Measurements from ENCODE around the gene GHRH. TPM values are rescaled to one million over a fixed set of nuclear protein-coding genes. Genes with fewer than 3 reads are reported as not detected.

The GHRH gene
- total RNA-seq, 1 experiment from 2014 or later = not detected

DNA sequence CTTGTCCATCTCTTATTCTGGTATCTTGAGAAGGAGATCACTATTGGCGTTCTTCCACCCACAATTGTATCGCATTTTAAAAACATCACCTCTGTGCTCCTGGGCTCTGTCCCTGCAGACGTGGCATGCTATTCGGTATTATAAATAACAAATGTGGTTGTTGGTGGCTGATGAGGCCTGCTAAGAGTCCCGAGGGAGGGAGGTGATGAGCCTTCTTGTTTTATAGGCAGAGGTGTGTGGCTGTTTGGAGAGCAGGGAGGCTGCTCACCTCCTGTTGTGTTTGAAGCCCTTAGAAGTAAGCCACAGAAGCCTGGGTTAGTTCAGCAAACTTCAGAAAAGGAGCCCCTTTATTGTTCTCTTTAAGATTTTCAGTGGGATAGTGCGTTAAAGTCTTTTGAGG is 43.5 kb upstream of the GHRH start:
- ATAC-seq = no peak
- DNase-seq (ENCODE audit: low read depth, low spot score) = no peak
- no peaks in the 10 kb centered on the region for H3K9me3 ChIP-seq (ENCODE audit: control insufficient read depth, insufficient read depth, low read depth, low read length)
- no peak overlapping the region for H3K27ac ChIP-seq (ENCODE audit: low read length)
- TF ChIP-seq SIN3A (IDR thresholded peaks at IDR 0.05; ENCODE audit: borderline replicate concordance, insufficient read depth, low read depth, low read length) (no peak), TCF7L2 (IDR thresholded peaks at IDR 0.05; ENCODE audit: low read depth, low read length) (no peak), POLR2AphosphoS5 (IDR thresholded peaks at IDR 0.05; ENCODE audit: low read depth, low read length) (no peak)
- TF ChIP-seq, protein P1, sequence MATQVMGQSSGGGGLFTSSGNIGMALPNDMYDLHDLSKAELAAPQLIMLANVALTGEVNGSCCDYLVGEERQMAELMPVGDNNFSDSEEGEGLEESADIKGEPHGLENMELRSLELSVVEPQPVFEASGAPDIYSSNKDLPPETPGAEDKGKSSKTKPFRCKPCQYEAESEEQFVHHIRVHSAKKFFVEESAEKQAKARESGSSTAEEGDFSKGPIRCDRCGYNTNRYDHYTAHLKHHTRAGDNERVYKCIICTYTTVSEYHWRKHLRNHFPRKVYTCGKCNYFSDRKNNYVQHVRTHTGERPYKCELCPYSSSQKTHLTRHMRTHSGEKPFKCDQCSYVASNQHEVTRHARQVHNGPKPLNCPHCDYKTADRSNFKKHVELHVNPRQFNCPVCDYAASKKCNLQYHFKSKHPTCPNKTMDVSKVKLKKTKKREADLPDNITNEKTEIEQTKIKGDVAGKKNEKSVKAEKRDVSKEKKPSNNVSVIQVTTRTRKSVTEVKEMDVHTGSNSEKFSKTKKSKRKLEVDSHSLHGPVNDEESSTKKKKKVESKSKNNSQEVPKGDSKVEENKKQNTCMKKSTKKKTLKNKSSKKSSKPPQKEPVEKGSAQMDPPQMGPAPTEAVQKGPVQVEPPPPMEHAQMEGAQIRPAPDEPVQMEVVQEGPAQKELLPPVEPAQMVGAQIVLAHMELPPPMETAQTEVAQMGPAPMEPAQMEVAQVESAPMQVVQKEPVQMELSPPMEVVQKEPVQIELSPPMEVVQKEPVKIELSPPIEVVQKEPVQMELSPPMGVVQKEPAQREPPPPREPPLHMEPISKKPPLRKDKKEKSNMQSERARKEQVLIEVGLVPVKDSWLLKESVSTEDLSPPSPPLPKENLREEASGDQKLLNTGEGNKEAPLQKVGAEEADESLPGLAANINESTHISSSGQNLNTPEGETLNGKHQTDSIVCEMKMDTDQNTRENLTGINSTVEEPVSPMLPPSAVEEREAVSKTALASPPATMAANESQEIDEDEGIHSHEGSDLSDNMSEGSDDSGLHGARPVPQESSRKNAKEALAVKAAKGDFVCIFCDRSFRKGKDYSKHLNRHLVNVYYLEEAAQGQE (IDR thresholded peaks at IDR 0.05; ENCODE audit: insufficient read depth in 1 of 2, low read depth in 2 of 2, low read length in 1 of 2) = no peak
- TF ChIP-seq, protein P2, sequence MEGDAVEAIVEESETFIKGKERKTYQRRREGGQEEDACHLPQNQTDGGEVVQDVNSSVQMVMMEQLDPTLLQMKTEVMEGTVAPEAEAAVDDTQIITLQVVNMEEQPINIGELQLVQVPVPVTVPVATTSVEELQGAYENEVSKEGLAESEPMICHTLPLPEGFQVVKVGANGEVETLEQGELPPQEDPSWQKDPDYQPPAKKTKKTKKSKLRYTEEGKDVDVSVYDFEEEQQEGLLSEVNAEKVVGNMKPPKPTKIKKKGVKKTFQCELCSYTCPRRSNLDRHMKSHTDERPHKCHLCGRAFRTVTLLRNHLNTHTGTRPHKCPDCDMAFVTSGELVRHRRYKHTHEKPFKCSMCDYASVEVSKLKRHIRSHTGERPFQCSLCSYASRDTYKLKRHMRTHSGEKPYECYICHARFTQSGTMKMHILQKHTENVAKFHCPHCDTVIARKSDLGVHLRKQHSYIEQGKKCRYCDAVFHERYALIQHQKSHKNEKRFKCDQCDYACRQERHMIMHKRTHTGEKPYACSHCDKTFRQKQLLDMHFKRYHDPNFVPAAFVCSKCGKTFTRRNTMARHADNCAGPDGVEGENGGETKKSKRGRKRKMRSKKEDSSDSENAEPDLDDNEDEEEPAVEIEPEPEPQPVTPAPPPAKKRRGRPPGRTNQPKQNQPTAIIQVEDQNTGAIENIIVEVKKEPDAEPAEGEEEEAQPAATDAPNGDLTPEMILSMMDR (IDR thresholded peaks at IDR 0.05) = no peak
- H3K27me3 ChIP-seq (ENCODE audit: control insufficient read depth, insufficient read depth, low read length) = no peaks in the 10 kb centered on the region
- H3K36me3 ChIP-seq (ENCODE audit: control insufficient read depth, insufficient read depth, low read length) = peaks cover 4% of the 10 kb centered on the region; the same call in 1 of the 2 replicates
- no peak overlapping the region for H3K4me3 ChIP-seq (ENCODE audit: low read depth in 2 of 2, low read length in 2 of 2)
- no TSS peak for BruUV-seq (replicated peaks)
- POLR2A ChIA-PET = no interaction called here
- in situ Hi-C loops (cut with HindIII; ENCODE audit: low pct_unique_long_range_greater_than_20kb, low sequenced_read_pairs) = no loop called here
- CTCF ChIA-PET = no interaction called here
- intact Hi-C loops (cut with micrococcal nuclease; ENCODE audit: unreplicated experiment) = no loop called here
- no peaks in the 10 kb centered on the region for H3K4me1 ChIP-seq (ENCODE audit: control insufficient read depth, insufficient read depth, low read length)

DNA sequence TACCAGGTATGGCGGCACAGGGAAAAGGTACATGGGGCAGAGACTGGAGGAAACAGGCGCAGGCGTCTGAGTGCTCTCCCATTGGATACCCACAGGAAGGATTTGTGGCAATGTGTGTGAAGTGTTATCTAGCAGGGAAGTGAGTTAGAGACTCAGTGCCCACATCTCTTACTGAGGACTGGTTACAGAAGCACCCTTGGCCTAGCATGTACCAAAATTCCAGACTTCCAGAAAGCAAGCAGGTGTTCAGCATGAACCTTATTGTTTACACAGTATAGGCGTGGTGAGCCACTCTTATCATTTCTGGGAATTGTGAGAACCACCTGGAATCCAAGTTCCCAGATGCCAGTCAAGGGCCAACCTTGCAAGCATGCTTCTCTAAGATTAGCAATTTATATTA is 42.0 kb upstream of the GHRH start:
- DNase-seq (ENCODE audit: low read depth, low spot score) (no peak), ATAC-seq (no peak)
- Histone ChIP-seq H3K4me1 (ENCODE audit: control insufficient read depth, insufficient read depth, low read length) (no peaks in the 10 kb centered on the region), H3K4me3 (ENCODE audit: low read depth in 2 of 2, low read length in 2 of 2) (no peak overlapping the region), H3K27ac (ENCODE audit: low read length) (no peak overlapping the region), H3K9me3 (ENCODE audit: control insufficient read depth, insufficient read depth, low read depth, low read length) (no peaks in the 10 kb centered on the region), H3K27me3 (ENCODE audit: control insufficient read depth, insufficient read depth, low read length) (no peaks in the 10 kb centered on the region), H3K36me3 (ENCODE audit: control insufficient read depth, insufficient read depth, low read length) (peaks cover 4% of the 10 kb centered on the region; the same call in 1 of the 2 replicates)
- ChIA-PET POLR2A (no interaction called here), CTCF (no interaction called here)
- TF ChIP-seq POLR2AphosphoS5 (IDR thresholded peaks at IDR 0.05; ENCODE audit: low read depth, low read length) (no peak), TCF7L2 (IDR thresholded peaks at IDR 0.05; ENCODE audit: low read depth, low read length) (no peak), SIN3A (IDR thresholded peaks at IDR 0.05; ENCODE audit: borderline replicate concordance, insufficient read depth, low read depth, low read length) (no peak)
- TF ChIP-seq, protein P2 (IDR thresholded peaks at IDR 0.05) = no peak
- TF ChIP-seq, protein P1 (IDR thresholded peaks at IDR 0.05; ENCODE audit: insufficient read depth in 1 of 2, low read depth in 2 of 2, low read length in 1 of 2) = no peak
- intact Hi-C loops (cut with micrococcal nuclease; ENCODE audit: unreplicated experiment) = no loop called here
- BruUV-seq (replicated peaks) = no TSS peak
- in situ Hi-C loops (cut with HindIII; ENCODE audit: low pct_unique_long_range_greater_than_20kb, low sequenced_read_pairs) = no loop called here
